IMR-90 (cell line): Measurements from ENCODE around the gene MAP1LC3A. TPM values are rescaled to one million over a fixed set of nuclear protein-coding genes. Genes with fewer than 3 reads are reported as not detected.

Source experiments
- ATAC-seq: fragments of 200-7000 bp; cut with Tn5 transposase; 2 replicates; pipeline ENCODE4 v1.9.1; 2020; ENCODE audit warnings: low read depth, mild to moderate bottlenecking, moderate library complexity
- BruUV-seq: library from RNA; stranded (reverse); fragments of 400-500 nt; replicated peaks from 2 replicates; lab custom pipeline; 2021; lab: Mats Ljungman, UMichigan
- CTCF ChIA-PET: fragments of 300-600 bp; formaldehyde crosslinking; extraction: SDS; loops from one replicate; lab custom pipeline; 2021; ENCODE audit warnings: antibody characterized with exemption; lab: Yijun Ruan, JAX
- POLR2A ChIA-PET: fragments of 300-600 bp; sonication (Branson Sonifier 250); formaldehyde crosslinking; loops from one replicate; lab custom pipeline; 2022; ENCODE audit warnings: antibody characterized with exemption; ENCODE audit not compliant: unreplicated experiment; lab: Charles Lee
- DNase-seq: peaks from one replicate; pipeline ENCODE4 v3.0.0; 2013
- H2AFZ ChIP-seq: replicated peaks from 2 replicates; pipeline ENCODE3; 2013; ENCODE audit warnings: low read length, mild to moderate bottlenecking; ENCODE audit not compliant: poor library complexity
- H2AK5ac ChIP-seq: 2 replicates; pipeline ENCODE4 v1.6.1; 2013; ENCODE audit warnings: low read depth, low read length, inconsistent platforms
- H2AK9ac ChIP-seq: replicated peaks from 2 replicates; pipeline ENCODE3; 2013; ENCODE audit warnings: mild to moderate bottlenecking, low read depth, low read length, moderate library complexity; ENCODE audit not compliant: poor library complexity
- H2BK120ac ChIP-seq: 2 replicates; pipeline ENCODE4 v1.6.1; 2013; ENCODE audit warnings: low read depth, low read length, inconsistent platforms
- H2BK15ac ChIP-seq: 3 replicates; pipeline ENCODE4 v1.6.1; 2013; ENCODE audit warnings: low read depth, low read length, inconsistent platforms
- H2BK20ac ChIP-seq: 2 replicates; pipeline ENCODE4 v1.6.1; 2013; ENCODE audit warnings: low read depth, mild to moderate bottlenecking, inconsistent platforms, low read length, moderate library complexity
- H2BK5ac ChIP-seq: 2 replicates; pipeline ENCODE4 v1.6.1; 2013; ENCODE audit warnings: mild to moderate bottlenecking, low read depth, low read length, inconsistent platforms; ENCODE audit not compliant: poor library complexity, severe bottlenecking
- H3K14ac ChIP-seq: replicated peaks from 2 replicates; pipeline ENCODE4 v1.6.1; 2013; ENCODE audit warnings: low read depth, low read length, inconsistent platforms
- H3K18ac ChIP-seq: 2 replicates; pipeline ENCODE4 v1.6.1; 2013; ENCODE audit warnings: low read depth, low read length, control low read depth
- H3K23ac ChIP-seq: 2 replicates; pipeline ENCODE4 v1.6.1; 2013; ENCODE audit warnings: low read depth, low read length, inconsistent platforms
- H3K27ac ChIP-seq: 2 replicates; pipeline ENCODE4 v1.5.1; 2013; ENCODE audit warnings: mild to moderate bottlenecking, control low read depth, low read length; ENCODE audit not compliant: insufficient read depth
- H3K27me3 ChIP-seq: 2 replicates; pipeline ENCODE4 v1.6.1; 2013; ENCODE audit warnings: low read length; ENCODE audit not compliant: control insufficient read depth, insufficient read depth
- H3K36me3 ChIP-seq: 2 replicates; pipeline ENCODE4 v1.6.1; 2013; ENCODE audit warnings: low read length, mixed read lengths; ENCODE audit not compliant: control insufficient read depth, insufficient read depth
- H3K4ac ChIP-seq: 2 replicates; pipeline ENCODE4 v1.6.1; 2013; ENCODE audit warnings: low read depth, low read length, inconsistent platforms
- H3K4me1 ChIP-seq: 2 replicates; pipeline ENCODE4 v1.6.1; 2013; ENCODE audit warnings: low read length, mixed read lengths; ENCODE audit not compliant: control insufficient read depth, insufficient read depth
- H3K4me2 ChIP-seq: 2 replicates; pipeline ENCODE4 v1.6.1; 2013; ENCODE audit warnings: low read depth, mild to moderate bottlenecking, control low read depth, low read length, moderate library complexity
- H3K4me3 ChIP-seq: 2 replicates; pipeline ENCODE4 v1.5.1; 2013; ENCODE audit warnings: low read depth, mild to moderate bottlenecking, control low read depth, low read length, moderate library complexity; ENCODE audit not compliant: insufficient read depth
- H3K56ac ChIP-seq: 2 replicates; pipeline ENCODE4 v1.6.1; 2013; ENCODE audit warnings: low read length, inconsistent platforms; ENCODE audit not compliant: insufficient read depth; ENCODE audit errors: extremely low read depth
- H3K79me1 ChIP-seq, 2 experiments: 2 replicates each; pipeline ENCODE4 v1.6.1; 2013; ENCODE audit warnings: low read length in 2 of 2, inconsistent platforms in 1 of 2, low read depth in 1 of 2
- H3K9ac ChIP-seq: 2 replicates; pipeline ENCODE4 v1.6.1; 2013; ENCODE audit warnings: low read depth, low read length, control low read depth
- H3K9me1 ChIP-seq: 2 replicates; pipeline ENCODE4 v1.6.1; 2013; ENCODE audit warnings: low read length, inconsistent platforms; ENCODE audit not compliant: insufficient read depth
- H3K9me3 ChIP-seq: 2 replicates; pipeline ENCODE4 v1.6.1; 2013; ENCODE audit warnings: low read length; ENCODE audit not compliant: control insufficient read depth, insufficient read depth
- H4K20me1 ChIP-seq: 2 replicates; pipeline ENCODE4 v1.6.1; 2013; ENCODE audit warnings: low read length, inconsistent platforms; ENCODE audit not compliant: insufficient read depth
- H4K5ac ChIP-seq: 2 replicates; pipeline ENCODE4 v1.6.1; 2013; ENCODE audit warnings: mild to moderate bottlenecking, low read depth, low read length, control low read depth
- H4K8ac ChIP-seq, 2 experiments: 2 replicates each; pipeline ENCODE4 v1.6.1; 2013; ENCODE audit warnings: low read depth in 2 of 2, low read length in 2 of 2, control low read depth in 1 of 2, inconsistent platforms in 1 of 2
- H4K91ac ChIP-seq: 2 replicates; pipeline ENCODE4 v1.6.1; 2013; ENCODE audit warnings: low read depth, low read length, inconsistent platforms; ENCODE audit not compliant: insufficient read depth
- CHD1 ChIP-seq: IDR thresholded peaks from 2 replicates; pipeline ENCODE4 v1.6.1; 2012; ENCODE audit warnings: low read depth, low read length, improper control_type of control experiment
- FOS ChIP-seq: fragments of 150-350 bp; IDR thresholded peaks from 2 replicates; pipeline ENCODE4 v1.6.1; 2016; ENCODE audit warnings: low read depth, low read length
- POLR2A ChIP-seq: IDR thresholded peaks from 2 replicates; pipeline ENCODE4 v1.6.1; 2012; ENCODE audit warnings: mild to moderate bottlenecking, low read depth, low read length
- RAD21 ChIP-seq: IDR thresholded peaks from 2 replicates; pipeline ENCODE4 v1.6.1; 2012; ENCODE audit warnings: low read length, improper control_type of control experiment
- RCOR1 ChIP-seq: IDR thresholded peaks from 2 replicates; pipeline ENCODE4 v1.6.1; 2012; ENCODE audit warnings: mild to moderate bottlenecking, low read length, improper control_type of control experiment; ENCODE audit not compliant: insufficient replicate concordance
- SMC3 ChIP-seq: fragments of 150-350 bp; IDR thresholded peaks from 2 replicates; pipeline ENCODE4 v1.6.1; 2016; ENCODE audit warnings: low read depth, mild to moderate bottlenecking, antibody characterized with exemption, low read length, moderate library complexity
- WGBS, 2 experiments: methylation state at CpG; one replicate each; pipeline versions ENCODE4 v1.1.5 to v1.1.7; 2013; ENCODE audit warnings: missing lambda C conversion rate in 2 of 2; ENCODE audit not compliant: insufficient read length in 1 of 2; ENCODE audit errors: extremely low coverage in 2 of 2; 5-methylcytosine and 5-hydroxymethylcytosine counted together
- dilution Hi-C: fragments of 300-500 bp; cut with HindIII; formaldehyde crosslinking; loops from one replicate; pipeline ENCODE4 v1.14.3; 2018; ENCODE audit warnings: low sequenced_read_pairs; ENCODE audit not compliant: unreplicated experiment
- in situ Hi-C: fragments of 300-500 bp; cut with MboI; formaldehyde crosslinking; loops from 3 replicates; pipeline ENCODE4 v1.14.3; 2019; ENCODE audit warnings: low sequenced_read_pairs, inconsistent platforms, mixed read lengths
- intact Hi-C: fragments of 100-400 bp; cut with micrococcal nuclease; formaldehyde crosslinking; loops from 2 replicates; pipeline ENCODE4 v1.10.0; 2022
- polyA plus RNA-seq, 3 experiments: library from polyadenylated mRNA; depleted of rRNA; stranded (reverse); fragments of >200 nt; gene quantifications; 2 replicates each; pipeline ENCODE4 v1.2.3, GENCODE V29; 2012; ENCODE audit warnings: low replicate concordance in 1 of 3
- total RNA-seq: library from RNA; depleted of rRNA; stranded (reverse); fragments of >200 nt; gene quantifications from 2 replicates; pipeline ENCODE4 v1.2.3, GENCODE V29; 2012
- TF ChIP-seq, protein P1 (sequence below): fragments of 150-350 bp; IDR thresholded peaks from 2 replicates; pipeline ENCODE4 v1.6.1; 2016; ENCODE audit warnings: low read depth, mild to moderate bottlenecking, low read length, moderate library complexity, borderline replicate concordance
- TF ChIP-seq, protein P2 (sequence below): fragments of 150-350 bp; IDR thresholded peaks from 2 replicates; pipeline ENCODE4 v1.6.1; 2017; ENCODE audit warnings: mild to moderate bottlenecking, antibody characterized with exemption, low read length, low read depth

MAP1LC3A gene
- total and polyA plus RNA-seq, 2 of the 4 experiments (the other 2 are of a cell fraction) = 10.0 to 39.7 TPM

DNA sequence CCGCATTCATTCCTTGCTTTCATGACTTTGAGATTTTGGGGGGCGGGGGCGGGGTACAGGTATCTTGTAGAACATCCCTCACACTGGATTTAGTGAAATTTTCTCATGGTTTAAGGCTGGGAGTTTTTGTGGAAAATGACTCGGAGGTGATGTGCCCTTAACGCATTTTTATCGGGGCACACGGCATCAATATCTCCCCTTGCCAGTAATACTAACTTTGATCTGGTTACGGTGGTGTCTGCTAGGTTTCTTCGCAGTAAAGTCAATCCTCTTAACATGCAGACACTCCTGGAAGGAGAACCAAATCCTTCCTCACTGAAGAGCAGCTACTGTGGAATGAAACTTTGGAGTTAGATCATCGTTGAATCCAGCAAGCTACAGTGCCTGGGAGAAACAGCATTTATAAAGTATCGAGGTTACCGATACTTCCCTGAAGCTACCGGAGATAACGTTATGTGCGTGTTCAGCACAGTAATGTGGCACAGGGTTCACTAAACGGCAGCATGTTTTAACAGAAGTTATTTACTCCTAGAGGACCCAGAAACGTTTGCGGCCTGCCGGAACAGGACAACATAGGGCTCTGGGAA, 43.5 kb upstream of the MAP1LC3A start:
- intact Hi-C loops (loop anchor here (2.0 kb wide), 1 partner anchor 202 kb away; no protein-coding TSS in a partner anchor), dilution Hi-C loops (no loop called here)
- CTCF ChIA-PET = interaction anchor here (4.3 kb wide), 1 partner anchor 202 kb away, joined by 24 read pairs; no protein-coding TSS in a partner anchor

More for the DNA sequence above, 43.5 kb upstream of the MAP1LC3A start:
- H3K4me3 ChIP-seq = peak overlapping the region; percentile 89
- peak overlapping the region; percentile 86 for H2AFZ ChIP-seq
- H3K4me1 ChIP-seq = peaks cover 7% of the 10 kb centered on the region; the same call in 1 of the 2 replicates
- TF ChIP-seq RAD21 (no peak), SMC3 (no peak), CHD1 (no peak), RCOR1 (no peak), FOS (no peak), POLR2A (no peak)
- TF ChIP-seq, protein P1, sequence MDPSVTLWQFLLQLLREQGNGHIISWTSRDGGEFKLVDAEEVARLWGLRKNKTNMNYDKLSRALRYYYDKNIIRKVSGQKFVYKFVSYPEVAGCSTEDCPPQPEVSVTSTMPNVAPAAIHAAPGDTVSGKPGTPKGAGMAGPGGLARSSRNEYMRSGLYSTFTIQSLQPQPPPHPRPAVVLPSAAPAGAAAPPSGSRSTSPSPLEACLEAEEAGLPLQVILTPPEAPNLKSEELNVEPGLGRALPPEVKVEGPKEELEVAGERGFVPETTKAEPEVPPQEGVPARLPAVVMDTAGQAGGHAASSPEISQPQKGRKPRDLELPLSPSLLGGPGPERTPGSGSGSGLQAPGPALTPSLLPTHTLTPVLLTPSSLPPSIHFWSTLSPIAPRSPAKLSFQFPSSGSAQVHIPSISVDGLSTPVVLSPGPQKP = no peak
- TF ChIP-seq, protein P2, sequence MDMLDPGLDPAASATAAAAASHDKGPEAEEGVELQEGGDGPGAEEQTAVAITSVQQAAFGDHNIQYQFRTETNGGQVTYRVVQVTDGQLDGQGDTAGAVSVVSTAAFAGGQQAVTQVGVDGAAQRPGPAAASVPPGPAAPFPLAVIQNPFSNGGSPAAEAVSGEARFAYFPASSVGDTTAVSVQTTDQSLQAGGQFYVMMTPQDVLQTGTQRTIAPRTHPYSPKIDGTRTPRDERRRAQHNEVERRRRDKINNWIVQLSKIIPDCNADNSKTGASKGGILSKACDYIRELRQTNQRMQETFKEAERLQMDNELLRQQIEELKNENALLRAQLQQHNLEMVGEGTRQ = no peak
- H2AK5ac ChIP-seq = peak overlapping the region; percentile 91
- peak overlapping the region; percentile 94 for H3K14ac ChIP-seq
- in situ Hi-C loops = loop anchor here (5.0 kb wide), 1 partner anchor 203 kb away; no protein-coding TSS in a partner anchor
- H3K79me1 ChIP-seq = peaks cover 8 to 60% of the 10 kb centered on the region in 2 experiments; a peak in 3 of 4 replicates
- H4K5ac ChIP-seq = peak overlapping the region; percentile 71
- H3K27ac ChIP-seq = peak overlapping the region; percentile 88
- H2BK5ac ChIP-seq = peak overlapping the region; percentile 78
- peak overlapping the region; percentile 74 for H3K9ac ChIP-seq
- H4K20me1 ChIP-seq = no peaks in the 10 kb centered on the region
- no TSS peak for BruUV-seq
- peak overlapping the region; percentile 56; the same call in 1 of the 2 replicates for H3K18ac ChIP-seq
- peaks cover 8% of the 10 kb centered on the region for H3K36me3 ChIP-seq
- peak overlapping the region; percentile 97 for H3K4ac ChIP-seq
- H2BK15ac ChIP-seq = no peak overlapping the region
- peak; percentile 44 for DNase-seq
- peak overlapping the region; percentile 17; the same call in 1 of the 2 replicates for H4K91ac ChIP-seq
- peak overlapping the region; percentile 75 for H2AK9ac ChIP-seq
- H3K9me3 ChIP-seq = no peaks in the 10 kb centered on the region
- H2BK120ac ChIP-seq = peak overlapping the region; percentile 0; the same call in 1 of the 2 replicates
- no peaks in the 10 kb centered on the region for H3K27me3 ChIP-seq
- peak overlapping the region; percentile 73 for H3K23ac ChIP-seq
- H3K9me1 ChIP-seq = peaks cover 8% of the 10 kb centered on the region
- peak overlapping the region; percentile 77 for H3K4me2 ChIP-seq
- ATAC-seq = peak; percentile 1
- peak overlapping the region; percentile 40 for H3K56ac ChIP-seq
- WGBS, 2 experiments = 14% methylated on average over 9 of the region's 19 CpGs; no CpG with 5 or more reads in 1 of the 2 experiments
- peak overlapping the region; percentile 79 to 91; a peak in 3 of 4 replicates for H4K8ac ChIP-seq
- POLR2A ChIA-PET = no interaction called here
- no peak overlapping the region; the same call in 1 of the 2 replicates for H2BK20ac ChIP-seq
